ENCODE results near the gene SOS1.
"Not testable (repeated sequence)": the region's sequence is repeated elsewhere in the genome, so short reads cannot be mapped to it uniquely, and the experiment has no call there.

SOS1 gene

DNA sequence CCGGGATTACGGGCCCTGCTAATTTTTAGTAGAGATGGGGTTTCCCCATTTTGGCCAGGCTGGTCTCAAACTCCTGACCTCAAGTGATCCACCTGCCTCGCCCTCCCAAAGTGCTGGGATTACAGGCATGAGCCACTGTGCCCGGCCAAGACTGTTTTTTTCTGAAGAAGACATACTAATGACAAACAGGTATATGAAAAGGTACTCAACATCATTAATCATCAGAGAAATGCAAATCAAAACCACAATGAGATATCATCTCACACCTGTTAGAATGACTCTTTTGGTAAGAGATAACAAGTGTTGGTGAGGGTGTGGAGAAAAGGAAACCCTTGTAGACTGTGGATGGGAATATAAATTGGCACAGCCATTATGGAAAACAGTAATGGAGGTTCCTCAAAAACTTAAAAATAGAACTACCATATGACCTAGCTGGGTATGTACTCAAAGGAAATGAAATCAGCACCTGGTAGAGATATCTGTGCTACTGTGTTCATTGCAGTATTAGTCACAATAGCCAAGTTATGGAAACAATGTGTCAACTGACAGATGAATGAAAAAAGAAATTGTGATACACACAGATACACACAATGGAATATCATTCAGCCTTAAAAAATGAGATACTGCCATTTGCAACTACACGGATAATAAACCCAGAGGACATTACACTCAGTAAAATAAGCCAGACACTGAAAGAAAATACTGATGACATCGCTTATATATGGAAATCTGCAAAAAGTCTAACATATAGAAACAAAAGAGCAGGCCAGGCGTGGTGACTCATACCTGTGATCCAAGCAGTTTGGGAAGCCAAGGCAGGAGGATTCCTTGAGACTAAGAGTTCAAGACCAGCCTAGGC, 20.8 kb downstream of the SOS1 start:
- no peak for DNase-seq (ENCODE audit: low spot score)

DNA sequence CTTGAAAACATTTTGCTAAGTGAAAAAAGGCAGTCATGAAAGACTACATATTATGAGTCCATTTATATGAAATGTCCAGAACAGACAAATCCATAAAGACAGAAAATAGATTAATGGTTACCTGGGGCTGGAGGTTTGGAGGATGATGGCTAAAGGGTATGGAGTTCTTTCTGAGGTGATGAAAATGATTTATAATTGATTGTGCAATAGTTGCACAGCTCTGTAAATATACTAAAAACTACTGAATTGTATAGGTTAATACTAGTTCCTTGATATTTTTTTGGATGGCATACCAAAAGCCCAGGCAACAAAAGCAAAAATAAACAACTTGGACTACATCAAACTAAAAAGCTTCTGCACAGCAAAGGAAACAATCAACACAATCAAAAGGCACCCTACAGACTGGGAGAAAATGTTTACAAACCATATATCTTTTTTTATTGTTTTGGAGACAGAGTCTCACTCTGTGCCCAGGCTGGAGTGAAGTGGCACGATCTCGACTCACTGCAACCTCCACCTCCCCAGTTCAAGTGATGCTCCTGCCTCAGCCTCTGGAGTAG, 21.5 kb downstream of the SOS1 start:
- no peak for DNase-seq (ENCODE audit: low spot score)

DNA sequence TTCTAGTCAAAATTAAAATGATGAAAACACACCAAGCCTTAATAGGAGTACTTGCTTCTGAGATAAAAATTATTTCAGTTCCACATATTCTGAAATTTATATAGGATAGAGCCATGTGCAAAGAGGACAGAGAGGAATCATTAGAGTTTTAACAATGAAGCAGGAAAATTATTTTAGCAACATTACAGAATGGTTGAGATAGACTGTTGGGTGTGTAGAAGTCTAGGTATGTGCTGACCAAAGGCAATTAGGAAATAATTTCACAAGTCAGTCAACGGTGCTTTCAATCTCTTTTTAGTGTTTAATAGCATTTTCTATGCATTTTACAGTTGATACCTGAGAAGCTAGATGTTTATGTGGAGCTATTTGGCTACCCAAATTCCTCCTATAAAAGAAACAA, 25.2 kb downstream of the SOS1 start:
- no peak for DNase-seq (ENCODE audit: low spot score)

DNA sequence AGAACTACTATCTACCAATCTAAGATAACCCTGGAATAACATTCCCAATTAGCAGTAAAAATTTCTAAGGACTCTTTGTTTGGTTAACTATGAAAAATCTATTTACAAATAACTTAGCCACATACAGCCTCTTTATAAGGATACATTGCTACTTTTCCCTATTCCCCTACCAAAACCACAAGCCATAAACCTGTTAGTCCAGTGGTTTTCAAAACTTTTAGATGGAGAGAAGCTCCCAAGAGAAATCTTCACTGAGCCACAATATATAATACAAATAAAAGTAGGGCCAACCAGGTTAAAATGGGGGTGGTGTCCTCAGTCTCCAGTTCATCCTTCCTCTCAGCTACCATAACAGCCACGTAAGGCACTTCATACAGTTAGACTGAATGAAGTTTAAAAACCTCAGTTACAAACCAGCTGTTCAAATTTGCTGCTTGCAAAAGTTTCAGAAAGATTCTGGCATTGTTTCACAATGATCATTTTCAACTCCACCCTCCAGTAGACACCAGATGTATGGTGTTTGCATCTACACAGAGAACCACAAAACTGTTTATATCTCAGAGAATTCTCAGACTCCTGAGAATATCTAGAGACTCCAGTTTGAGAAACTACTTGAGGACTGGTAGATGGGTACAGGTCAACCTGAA, 26.0 kb downstream of the SOS1 start:
- DNase-seq (ENCODE audit: low spot score): peak; percentile 56

DNA sequence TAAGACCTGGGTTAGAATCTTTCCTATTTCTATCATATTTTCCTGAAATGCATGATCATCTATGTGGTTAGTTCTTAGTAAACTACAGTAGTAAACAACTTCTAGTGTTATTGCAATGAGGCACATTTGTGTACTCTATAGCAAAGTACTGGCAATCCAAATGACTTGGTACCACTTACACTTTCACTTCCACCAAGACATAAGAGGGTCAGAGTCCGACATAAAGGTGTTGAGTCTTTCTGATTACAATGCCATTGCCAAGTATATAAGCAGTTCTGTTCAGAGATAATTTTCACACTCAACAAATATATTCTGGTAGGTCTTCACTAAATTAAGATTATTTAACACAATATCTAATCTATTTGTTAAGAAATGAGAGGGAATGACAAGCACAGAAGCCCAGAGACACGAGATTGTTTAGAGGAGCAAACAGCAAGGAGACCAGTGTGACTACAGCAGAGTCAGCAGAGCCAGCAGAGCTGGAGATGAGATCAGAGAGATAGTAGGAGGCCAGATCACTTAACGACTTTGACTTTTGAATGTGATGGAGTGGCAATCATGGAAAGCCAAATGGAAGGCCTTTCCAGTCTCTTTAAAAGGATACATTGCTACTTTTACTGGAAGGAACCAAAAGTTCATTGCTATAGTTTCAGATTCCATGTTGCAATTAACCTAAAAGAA, 27.5 kb downstream of the SOS1 start:
- DNase-seq (ENCODE audit: low spot score): no peak

DNA sequence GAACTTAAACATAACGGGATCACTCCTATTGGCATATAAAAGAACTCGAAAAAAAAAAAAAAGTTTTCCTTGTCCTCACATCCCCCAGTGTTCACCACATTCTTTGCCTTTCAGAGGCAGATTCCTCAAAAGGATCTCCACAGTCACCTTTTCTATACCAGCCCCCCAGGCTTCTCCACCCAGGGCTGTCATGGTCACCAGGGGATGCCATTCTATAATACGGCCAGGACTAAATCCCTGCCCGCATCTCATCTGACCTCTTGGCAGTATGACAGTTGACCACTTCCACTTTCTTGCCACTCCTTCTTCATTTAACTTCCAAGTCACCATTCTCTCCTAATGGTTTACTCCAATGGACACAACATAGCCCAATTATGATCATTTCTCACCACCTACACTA, 29.3 kb downstream of the SOS1 start:
- no peak for DNase-seq (ENCODE audit: low spot score)

DNA sequence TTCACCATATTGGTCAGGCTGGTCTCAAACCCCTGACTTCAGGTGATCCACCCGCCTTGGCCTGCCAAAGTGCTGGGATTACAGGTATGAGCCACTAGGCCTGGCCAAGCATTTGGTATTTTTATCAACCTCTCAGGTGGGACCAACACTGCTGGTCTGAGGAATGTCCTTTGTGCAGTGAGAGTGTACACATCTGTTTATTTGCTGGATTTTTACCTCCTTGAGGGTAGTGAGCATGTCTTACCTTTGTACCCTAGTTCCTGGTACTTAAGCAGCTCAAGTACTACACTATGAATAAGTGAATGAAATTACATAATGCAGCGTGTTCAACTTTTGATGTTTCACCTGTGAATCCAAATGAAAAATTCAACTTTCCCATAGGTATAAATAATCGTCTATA, 29.8 kb downstream of the SOS1 start:
- DNase-seq (ENCODE audit: low spot score): no peak

DNA sequence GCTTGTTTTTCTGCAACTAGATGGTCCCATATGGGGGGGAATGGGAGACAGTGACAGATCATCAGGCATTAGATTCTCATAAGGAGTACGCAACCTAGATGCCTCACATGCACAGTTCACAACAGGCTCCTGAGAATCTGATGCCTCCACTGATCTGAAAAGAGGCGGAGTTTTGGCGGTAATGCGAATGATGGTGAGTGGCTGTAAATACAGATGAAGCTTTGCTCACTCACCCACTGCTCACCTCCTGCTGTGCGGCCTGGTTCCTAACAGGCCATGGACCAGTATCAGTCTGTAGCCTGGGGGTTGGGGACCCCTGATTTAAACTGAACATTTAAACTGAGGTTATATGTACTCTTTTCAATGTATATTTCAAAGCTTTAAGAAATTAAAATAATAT, 40.7 kb downstream of the SOS1 start:
- DNase-seq (ENCODE audit: low spot score): no peak

DNA sequence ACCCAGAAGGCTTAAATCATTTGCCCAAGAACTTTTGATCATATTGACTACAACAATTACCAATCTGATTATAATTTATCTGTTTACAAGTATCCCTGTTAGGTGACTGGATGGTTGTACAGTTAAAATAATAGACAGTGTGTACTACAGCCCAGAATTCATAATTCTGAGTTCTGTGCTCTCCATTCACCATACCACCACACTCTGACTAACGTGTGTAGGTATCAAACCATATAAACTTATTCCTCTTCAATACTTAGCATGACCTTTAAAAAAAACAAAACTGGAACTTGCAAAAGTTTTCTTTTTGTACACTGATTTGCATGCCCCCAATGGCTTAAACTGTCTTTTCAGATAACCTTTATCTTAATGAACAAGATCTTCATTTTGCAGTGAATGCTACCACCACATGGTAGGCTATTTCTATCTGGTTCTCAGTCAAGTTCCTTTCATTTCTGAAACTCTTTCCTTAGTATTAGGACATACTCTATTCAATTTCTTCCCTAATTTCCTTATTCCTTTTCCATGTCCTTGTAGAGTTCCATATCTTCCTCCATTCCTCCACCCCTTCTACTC, 50.9 kb downstream of the SOS1 start:
- no peak for DNase-seq (ENCODE audit: low spot score)

DNA sequence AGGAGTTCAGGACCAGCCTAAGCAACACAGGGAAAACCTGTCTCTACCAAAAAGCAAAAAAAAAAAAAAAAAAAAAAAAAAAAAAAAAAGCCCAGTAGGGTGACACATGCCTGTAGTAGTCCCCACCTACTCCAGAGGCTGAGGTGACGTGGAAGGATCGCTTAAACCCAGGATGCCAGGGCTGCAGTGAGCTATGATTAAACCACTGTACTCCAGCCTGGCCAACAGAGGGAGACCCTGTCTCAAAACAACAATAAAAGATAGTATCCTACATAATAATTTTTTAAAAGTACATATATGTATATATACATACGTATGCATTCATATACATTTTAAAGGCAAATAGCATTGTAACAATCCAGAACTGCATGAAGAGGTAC, 51.7 kb downstream of the SOS1 start:
- no peak for DNase-seq (ENCODE audit: low spot score)

DNA sequence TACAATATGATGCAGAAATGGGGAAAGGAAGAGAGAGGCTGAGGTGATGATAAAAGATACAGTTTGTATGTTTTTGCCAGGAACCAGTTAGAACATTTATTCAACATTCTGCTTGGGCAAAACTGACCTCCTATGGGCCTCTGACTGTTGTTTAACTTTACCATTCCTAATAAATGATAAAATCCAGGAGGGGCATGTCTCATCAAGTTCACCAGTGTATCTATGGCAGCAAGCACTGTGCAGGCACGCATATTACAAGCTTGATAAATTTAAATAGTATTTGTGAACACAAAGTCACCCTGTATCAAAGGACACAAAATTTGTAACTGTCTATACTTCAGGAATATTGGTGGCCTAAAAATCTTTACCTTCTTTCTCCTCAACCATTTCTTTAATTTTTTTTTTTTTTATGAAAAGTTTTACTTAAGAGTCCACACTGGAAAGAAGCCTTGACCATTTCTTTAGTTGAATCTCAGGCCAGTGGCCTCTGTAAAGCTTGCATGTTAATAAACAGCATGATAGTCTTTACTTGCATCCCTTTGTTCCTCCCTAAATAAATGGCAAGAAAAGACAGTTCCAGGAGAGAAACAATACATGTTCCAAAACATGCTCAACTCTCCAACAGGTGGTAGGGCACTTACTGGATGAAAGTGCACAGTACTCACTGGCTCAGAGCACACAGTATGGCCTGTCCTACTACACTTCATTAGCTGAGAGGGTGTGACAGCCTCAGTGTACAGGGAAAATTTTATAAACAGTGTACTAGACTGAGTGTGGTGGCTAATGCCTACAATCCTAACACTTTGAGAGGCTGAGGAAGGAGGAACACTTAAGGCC, 52.3 kb downstream of the SOS1 start:
- no peak for DNase-seq (ENCODE audit: low spot score)

DNA sequence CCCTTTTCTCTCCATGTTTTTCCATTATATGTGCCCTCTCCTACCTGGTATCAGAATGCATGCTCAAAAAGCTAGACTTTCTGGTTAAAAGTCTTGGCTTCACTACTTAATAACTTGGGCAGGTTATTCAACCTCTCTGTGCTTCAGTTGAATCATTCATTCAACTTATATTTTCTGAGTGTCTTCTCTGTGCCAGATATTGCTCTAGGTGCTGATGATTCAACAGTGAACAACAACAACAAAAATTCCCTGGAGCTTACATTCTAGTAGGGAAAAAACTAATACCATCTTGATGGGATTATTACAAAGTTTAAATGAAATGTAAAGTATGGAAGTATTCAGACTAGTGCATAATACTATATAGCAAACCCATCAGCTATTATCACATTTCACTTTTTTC, 55.2 kb downstream of the SOS1 start:
- DNase-seq (ENCODE audit: low spot score): no peak

DNA sequence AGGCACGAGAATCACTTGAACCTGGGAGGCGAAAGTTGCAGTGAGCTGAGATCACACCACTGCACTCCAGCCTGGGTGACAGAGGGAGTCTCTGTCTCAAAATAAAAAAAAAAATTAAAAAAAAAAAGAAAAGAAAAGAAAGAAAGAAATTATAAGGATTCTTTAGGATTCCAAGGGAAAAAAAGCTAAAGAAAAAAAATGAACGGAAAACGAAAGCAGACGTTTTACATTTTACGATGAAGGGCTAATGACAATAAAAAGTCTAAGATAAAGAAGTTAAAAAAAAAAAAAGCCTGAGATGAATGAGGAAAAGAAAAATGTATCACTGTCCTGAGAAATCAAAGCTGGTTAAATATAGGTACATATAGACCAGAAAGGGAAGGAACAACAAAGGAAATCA, 58.5 kb downstream of the SOS1 start:
- DNase-seq (ENCODE audit: low spot score): no peak

DNA sequence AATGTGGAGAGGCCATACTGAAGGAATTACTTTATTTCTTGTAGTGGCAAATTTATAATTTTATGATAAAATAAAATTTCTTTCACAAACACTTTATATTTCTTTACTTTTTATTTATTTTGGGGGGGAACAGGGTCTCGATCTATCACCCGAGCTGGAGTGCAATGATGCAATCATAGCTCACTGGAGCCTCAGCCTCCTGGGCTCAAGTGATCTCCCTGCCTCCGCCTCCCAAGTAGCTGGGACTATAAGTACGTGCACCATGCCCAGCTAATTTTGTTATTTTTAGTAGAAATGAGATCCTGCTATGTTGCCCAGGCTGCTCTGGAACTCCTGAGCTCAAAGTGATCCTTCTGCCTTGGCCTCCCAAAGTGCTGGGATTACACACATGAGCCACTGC, 59.6 kb downstream of the SOS1 start:
- DNase-seq (ENCODE audit: low spot score): no peak

DNA sequence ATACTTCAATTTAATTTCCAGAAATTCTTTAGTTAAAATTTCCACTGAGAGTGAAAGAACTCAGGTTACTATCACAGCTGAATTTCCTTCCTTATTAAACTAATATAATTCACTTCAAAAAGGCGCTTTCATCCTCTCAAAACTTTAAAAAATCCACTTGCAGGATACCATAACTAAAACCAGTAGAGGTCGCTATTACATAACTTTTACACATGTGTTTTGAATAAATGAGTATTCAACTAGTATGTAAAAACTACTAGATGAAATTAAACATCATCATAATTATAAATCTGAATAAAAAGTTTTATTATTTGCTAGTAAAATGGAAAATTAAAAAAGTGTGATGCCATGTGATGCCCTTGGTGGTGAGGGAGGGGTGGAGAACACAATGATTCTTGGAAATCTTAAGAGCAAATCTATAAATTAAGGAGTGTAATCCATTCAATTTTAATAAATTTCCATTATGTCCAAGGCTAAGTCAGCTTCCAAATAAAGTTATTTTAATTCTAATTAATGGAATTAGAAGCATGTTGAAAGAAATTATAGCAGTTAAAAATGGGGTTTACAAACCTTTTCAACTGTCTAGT, 61.4 kb downstream of the SOS1 start:
- peak; percentile 43 for DNase-seq (ENCODE audit: low spot score)

DNA sequence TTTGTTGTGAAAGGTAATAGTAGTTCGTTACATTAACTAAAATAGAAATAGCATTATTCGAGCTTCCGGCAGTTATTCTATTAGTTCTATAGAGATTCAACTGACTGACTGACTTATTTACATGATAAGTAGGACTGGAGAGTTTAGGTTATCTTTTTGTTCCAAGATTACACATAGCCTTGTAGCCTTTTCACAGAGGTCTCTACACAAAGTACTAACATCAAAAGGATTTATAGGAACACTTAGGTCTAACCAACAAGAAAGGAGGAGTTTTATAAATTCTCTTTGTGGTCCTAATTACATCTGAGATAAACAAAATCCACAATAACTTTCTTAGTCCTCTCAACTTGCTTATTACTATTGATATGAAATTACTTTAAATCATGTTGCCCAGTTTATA, 62.8 kb downstream of the SOS1 start:
- no peak for DNase-seq (ENCODE audit: low spot score)

DNA sequence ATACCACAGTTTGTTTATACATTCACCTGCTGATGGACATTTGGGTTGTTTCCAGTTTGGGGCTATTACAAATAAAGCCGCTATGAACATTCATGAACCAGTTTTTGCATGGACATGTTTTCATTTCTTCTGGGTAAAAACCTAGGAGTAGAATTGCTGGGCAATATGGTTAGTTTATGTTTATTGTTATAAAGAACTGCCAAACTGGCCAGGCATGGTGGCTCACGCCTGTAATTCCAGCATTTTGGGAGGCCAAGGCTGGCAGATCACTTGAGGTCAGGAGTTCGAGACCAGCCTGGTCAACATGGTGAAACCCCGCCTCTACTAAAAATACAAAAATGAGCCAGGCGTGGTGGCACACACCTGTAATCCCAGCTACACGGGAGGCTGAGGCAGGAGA, 68.2 kb downstream of the SOS1 start:
- DNase-seq (ENCODE audit: low spot score): not testable (repeated sequence)

DNA sequence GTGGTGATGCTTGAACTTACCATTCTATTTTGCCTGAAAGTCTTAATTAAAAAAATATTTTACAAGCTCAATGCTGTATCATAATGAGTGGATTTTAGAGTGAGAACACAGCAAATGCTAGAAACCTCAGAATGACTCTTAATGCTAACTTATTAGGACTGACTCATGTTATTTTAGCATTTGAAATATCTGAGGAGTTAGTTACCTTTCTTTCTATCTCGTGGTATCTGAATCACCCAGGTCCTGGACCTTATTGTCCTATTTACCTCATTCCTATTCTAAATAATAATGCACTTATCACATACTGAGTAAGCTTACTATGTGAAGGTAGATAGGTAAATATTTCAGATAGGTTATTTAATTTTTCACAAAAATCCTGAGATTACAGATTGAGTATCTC, 70.7 kb downstream of the SOS1 start:
- no peak for DNase-seq (ENCODE audit: low spot score)

DNA sequence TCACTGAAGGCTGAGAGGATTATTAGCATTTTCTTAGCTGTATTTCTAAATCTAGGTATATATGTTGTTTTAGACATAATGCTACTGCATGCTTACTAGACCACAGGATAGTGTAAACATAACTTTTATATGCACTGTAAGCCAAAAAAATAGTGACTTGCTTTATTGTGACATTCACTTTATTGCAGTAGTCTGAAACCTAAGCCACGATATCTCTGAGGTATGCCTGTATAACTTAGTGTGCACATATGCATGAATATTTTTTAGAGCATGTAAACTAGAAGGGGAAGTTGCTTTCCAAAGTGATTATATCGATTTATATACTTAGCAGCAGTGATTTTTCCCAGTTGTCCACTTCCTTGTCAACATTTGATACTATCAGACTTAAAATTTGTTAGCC, 81.8 kb downstream of the SOS1 start:
- no peak for DNase-seq (ENCODE audit: low spot score)

DNA sequence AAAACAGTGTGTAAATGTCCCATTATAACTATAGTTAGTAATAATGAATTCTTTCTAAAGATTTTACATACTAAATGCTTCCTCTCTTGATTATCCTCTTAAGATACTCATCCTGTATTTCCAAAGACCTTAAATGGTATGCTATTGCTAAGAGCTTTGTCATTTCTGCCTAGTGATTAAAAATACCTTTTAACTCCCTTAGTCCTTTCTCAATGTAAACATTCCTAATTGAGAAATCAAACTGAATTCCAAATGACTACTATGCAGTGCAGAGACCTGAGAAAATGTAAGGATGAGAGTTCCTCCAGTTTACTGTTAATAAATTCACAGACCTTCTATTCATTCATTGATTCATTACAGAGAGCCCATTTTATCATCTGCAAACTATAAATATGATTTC, 86.9 kb downstream of the SOS1 start:
- DNase-seq (ENCODE audit: low spot score): no peak

DNA sequence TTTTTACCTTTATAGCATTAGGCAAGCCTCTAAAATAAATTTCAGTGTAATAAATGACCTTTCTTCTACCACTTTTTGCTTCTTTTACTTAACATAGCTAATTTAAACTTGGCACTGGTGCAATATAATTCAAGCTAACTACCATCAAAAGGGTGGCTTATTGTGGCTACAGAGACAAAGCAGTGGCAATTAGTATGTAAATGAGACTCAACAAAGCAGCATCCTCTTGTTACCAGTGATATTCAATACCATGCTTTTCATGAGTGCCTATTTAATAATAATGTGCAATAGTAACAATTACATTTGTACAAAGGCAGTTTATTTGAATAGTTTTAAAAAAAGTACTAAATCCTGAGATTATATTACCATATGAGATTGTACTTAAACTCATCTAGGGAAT, 93.4 kb downstream of the SOS1 start:
- DNase-seq (ENCODE audit: low spot score): no peak

Measured in GM03348 (cell line).